ENCODE measurements around the gene CCDC33.

- no peak for TF ChIP-seq CTCF (IDR thresholded peaks at IDR 0.05)
- TF ChIP-seq POLR2A (IDR thresholded peaks at IDR 0.05) = no peak
Measured at GRCh38 chr15:74313889-74314288, 77.8 kb downstream of the CCDC33 start.
